Measurements from ENCODE around the gene VAV1. TPM values are rescaled to one million over a fixed set of nuclear protein-coding genes. Genes with fewer than 3 reads are reported as not detected.

VAV1 gene
- total and polyA plus RNA-seq, 9 donors: 0.71 to 5.0 (median 2.0) TPM

DNA sequence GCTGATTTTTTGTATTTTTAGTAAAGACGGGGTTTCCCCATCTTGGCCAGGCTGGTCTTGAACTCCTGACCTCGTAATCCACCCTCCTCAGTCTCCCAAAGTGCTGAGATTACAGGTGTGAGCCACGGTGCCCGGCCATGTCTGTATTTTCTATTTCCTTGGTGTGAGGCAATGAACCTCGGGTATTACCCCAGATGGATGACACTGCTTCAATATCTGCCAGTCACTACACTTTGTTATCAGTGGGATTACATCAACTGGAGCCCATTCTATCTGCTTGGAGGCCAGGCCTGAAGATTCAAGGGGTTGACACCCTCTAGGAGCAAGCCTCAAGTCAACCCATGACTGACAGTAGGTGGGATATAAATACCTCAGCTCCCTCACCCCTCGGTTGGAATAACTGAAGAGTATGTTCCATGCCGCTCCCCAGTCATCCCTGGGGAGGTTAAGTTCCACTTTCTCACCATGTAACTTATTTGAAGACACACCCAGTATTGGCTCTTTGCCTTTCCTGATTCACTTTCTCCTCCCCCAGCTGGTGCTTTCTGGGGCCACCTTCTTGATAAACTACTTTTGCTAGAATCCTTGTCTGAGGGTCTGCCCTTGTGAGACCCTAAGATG lies 113.9 kb downstream of the VAV1 start:
- no peak overlapping the region for H3K27ac ChIP-seq
- no peaks in the 10 kb centered on the region for H3K4me1 ChIP-seq (ENCODE audit: insufficient read depth)
- no peak for DNase-seq
- H3K36me3 ChIP-seq: no peaks in the 10 kb centered on the region
- H3K9me3 ChIP-seq: peaks cover 0 to 5% of the 10 kb centered on the region in 2 donors
- TF ChIP-seq, protein P1, sequence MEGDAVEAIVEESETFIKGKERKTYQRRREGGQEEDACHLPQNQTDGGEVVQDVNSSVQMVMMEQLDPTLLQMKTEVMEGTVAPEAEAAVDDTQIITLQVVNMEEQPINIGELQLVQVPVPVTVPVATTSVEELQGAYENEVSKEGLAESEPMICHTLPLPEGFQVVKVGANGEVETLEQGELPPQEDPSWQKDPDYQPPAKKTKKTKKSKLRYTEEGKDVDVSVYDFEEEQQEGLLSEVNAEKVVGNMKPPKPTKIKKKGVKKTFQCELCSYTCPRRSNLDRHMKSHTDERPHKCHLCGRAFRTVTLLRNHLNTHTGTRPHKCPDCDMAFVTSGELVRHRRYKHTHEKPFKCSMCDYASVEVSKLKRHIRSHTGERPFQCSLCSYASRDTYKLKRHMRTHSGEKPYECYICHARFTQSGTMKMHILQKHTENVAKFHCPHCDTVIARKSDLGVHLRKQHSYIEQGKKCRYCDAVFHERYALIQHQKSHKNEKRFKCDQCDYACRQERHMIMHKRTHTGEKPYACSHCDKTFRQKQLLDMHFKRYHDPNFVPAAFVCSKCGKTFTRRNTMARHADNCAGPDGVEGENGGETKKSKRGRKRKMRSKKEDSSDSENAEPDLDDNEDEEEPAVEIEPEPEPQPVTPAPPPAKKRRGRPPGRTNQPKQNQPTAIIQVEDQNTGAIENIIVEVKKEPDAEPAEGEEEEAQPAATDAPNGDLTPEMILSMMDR (IDR thresholded peaks at IDR 0.05): no peak
- TF ChIP-seq POLR2A (IDR thresholded peaks at IDR 0.05) (no peak), EP300 (IDR thresholded peaks at IDR 0.05) (no peak)
- WGBS, 3 donors: 60 to 77% (median 68%) methylated on average over 7 of the region's 7 CpGs
- intact Hi-C loops (cut with DNase I): no loop called here
- no peaks in the 10 kb centered on the region for H3K27me3 ChIP-seq
- no peak overlapping the region for H3K4me3 ChIP-seq

DNA sequence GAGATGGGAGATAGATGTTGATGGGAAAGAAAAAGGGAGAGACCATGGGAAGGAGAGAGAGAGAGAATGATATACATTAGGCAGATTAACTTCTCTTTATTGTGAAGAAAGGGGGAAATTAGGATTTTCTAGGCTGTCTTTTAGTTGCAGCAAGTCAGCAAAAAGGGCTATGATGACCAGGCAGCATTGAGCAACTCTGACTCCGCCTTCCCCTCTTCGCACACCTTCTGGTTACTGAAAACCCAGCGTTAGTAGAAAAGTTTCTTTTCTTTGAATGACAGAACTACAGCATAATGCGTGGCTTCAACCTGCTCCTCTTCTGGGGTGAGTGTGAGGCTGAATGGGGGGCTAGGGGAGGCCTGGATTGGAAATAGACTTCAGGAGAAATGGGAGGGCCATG lies 114.8 kb downstream of the VAV1 start, which contains the start of gene ADGRE1:
Gene ADGRE1, plus strand, starts transcription at position 264 of the 400 bp plus-strand sequence. Its CDS starts 30 bp downstream, at position 294.
- WGBS, 3 donors: 70 to 76% (median 73%) methylated on average over 4 of the region's 4 CpGs
- TF ChIP-seq POLR2A (IDR thresholded peaks at IDR 0.05): no peak
- no peak for TF ChIP-seq EP300 (IDR thresholded peaks at IDR 0.05)
- TF ChIP-seq, protein P1 (IDR thresholded peaks at IDR 0.05): no peak
- intact Hi-C loops (cut with DNase I): no loop called here
- Histone ChIP-seq H3K27ac (no peak within 1 kb of the TSS), H3K27me3 (no peaks in the 10 kb centered on the region), H3K36me3 (no peaks in the 10 kb centered on the region), H3K4me1 (ENCODE audit: insufficient read depth) (no peaks in the 10 kb centered on the region), H3K9me3 (peaks cover 0 to 5% of the 10 kb centered on the region in 2 donors), H3K4me3 (no peak within 1 kb of the TSS)
- no peak for DNase-seq

DNA sequence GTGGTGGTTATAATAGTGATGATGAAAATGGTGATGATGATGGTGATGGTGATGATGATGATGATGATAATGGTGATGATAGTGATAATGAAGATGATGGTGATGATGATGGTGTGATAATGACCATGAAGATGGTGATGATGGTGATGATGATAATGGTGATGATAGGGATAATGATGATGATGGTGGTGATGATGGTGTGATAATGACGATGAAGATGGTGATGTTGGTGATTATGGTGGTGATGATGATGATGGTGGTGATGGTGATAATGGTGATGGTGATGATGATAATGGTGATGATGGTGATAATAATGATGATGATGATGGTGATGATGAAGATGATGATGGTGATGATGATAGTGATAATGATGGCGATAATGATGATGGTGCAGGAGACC lies 116.5 kb downstream of the VAV1 start:
- no peak overlapping the region for H3K27ac ChIP-seq
- TF ChIP-seq, protein P1 (IDR thresholded peaks at IDR 0.05): no peak
- no peak for TF ChIP-seq POLR2A (IDR thresholded peaks at IDR 0.05)
- no peak for TF ChIP-seq EP300 (IDR thresholded peaks at IDR 0.05)
- H3K36me3 ChIP-seq: no peaks in the 10 kb centered on the region
- peaks cover 0 to 5% of the 10 kb centered on the region in 2 donors for H3K9me3 ChIP-seq
- H3K4me3 ChIP-seq: no peak overlapping the region
- DNase-seq: no peak
- intact Hi-C loops (cut with DNase I): no loop called here
- H3K4me1 ChIP-seq (ENCODE audit: insufficient read depth): no peaks in the 10 kb centered on the region
- H3K27me3 ChIP-seq: no peaks in the 10 kb centered on the region
- WGBS, 3 donors: 90 to 98% (median 93%) methylated on average over 2 of the region's 2 CpGs

DNA sequence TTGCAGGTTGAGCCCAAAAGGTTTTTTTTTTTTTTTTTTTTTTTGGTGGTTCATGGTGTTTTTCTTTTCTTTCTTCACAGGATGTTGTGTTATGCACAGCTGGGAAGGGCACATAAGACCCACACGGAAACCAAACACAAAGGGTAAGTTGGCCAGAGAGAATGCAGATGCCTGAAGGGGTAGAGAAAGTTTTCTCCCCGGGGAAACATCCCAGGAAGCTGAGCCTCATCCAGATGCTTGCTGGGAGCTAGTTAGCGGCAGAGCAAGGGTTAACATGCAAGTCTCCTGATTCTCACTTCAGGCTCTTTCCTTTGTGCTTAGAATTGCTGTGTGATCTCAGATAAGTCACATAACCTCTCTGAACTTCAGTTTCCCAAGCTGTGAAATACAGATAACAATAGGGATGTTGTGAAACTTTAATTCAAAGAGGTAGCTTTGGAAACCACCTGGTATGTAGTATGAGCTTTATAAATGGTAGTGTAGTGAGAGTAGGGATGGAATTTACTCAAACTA lies 117.9 kb downstream of the VAV1 start:
- intact Hi-C loops (cut with DNase I): no loop called here
- H3K4me1 ChIP-seq (ENCODE audit: insufficient read depth): no peaks in the 10 kb centered on the region
- no peak overlapping the region for H3K4me3 ChIP-seq
- H3K27me3 ChIP-seq: no peaks in the 10 kb centered on the region
- H3K36me3 ChIP-seq: no peaks in the 10 kb centered on the region
- 47 to 52% (median 48%) methylated on average over 3 of the region's 3 CpGs for WGBS, 3 donors
- no peak for DNase-seq
- TF ChIP-seq EP300 (IDR thresholded peaks at IDR 0.05): no peak
- TF ChIP-seq POLR2A (IDR thresholded peaks at IDR 0.05): no peak
- TF ChIP-seq, protein P1 (IDR thresholded peaks at IDR 0.05): no peak
- H3K27ac ChIP-seq: no peak overlapping the region
- H3K9me3 ChIP-seq: peaks cover 0 to 9% of the 10 kb centered on the region in 2 donors

Measured in ovary (tissue), 9 donors.